ENCODE measurements around the gene AP2A2.

GRCh38 chr11:999009-999408 lies 73.3 kb downstream of the AP2A2 start:
- TF ChIP-seq POLR2AphosphoS5 (IDR thresholded peaks at IDR 0.05): no peak
- TF ChIP-seq EP300 (IDR thresholded peaks at IDR 0.05): no peak
- TF ChIP-seq CTCF (IDR thresholded peaks at IDR 0.05): no peak

Measured in stomach (tissue), 4 donors.